ENCODE results near the gene SNAPC5. TPM values are rescaled to one million over a fixed set of nuclear protein-coding genes. Genes with fewer than 3 reads are reported as not detected.

SNAPC5 gene
- total and polyA plus RNA-seq, 2 of the 8 experiments (the other 6 are each of a cell fraction or from before 2014, with no cell fraction given): 18.7 to 23.1 TPM

DNA sequence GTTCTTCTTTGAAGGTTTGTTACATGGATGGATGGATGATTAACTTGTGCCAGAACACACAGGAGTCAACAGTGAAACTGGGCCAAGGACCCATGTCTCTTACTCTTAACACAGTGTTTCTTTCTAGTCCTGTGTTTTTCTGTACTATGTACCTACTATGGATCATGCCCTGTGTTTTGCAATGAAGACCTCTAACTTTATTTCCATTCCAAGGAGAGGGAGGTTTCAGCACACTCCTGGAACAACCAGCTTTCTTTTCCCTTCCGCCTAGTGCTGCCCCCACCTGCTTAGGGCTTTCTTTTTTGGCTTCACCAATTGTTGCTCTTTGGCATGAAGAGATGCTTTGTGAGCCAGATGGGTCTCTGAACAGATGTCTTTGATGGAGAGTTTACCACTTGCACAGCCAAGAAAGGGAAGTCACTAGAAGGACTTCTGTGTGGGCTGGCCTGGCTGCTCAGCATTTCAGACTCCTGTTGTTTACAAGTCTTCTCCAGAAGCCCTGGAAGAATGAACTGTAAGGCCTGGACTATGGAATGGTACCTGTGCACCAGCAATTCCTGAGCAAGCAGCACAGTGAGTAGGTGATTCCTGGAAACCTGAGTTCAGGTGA lies 44.5 kb downstream of the SNAPC5 start:
- H2AFZ ChIP-seq (ENCODE audit: low read length): no peak overlapping the region
- H3K9ac ChIP-seq (replicated peaks in 1 of 4; ENCODE audit: extremely low read depth in 1 of 4, low read depth in 3 of 4, low read length in 3 of 4): no peak overlapping the region; a peak in 1 of 7 replicates
- no peak overlapping the region for H2BK15ac ChIP-seq (ENCODE audit: low read length)
- DNase-seq (ENCODE audit: low read depth in 1 of 2, low spot score in 2 of 2) (no peak), FAIRE-seq (no peak)
- H4K8ac ChIP-seq (ENCODE audit: extremely low read depth, insufficient read depth, low read length): no peak overlapping the region
- no peaks in the 10 kb centered on the region; a peak in 1 of 7 replicates for H3K4me1 ChIP-seq (replicated peaks in 1 of 4; ENCODE audit: control insufficient read depth in 3 of 4, insufficient read depth in 4 of 4, low read length in 3 of 4)
- H3K4me2 ChIP-seq (ENCODE audit: insufficient read depth in 1 of 2, low read depth in 2 of 2, low read length in 2 of 2): no peak overlapping the region
- 88% methylated on average over 1 of the region's 1 CpG; no CpG with 5 or more reads in 1 of the 2 experiments for WGBS, 2 experiments (ENCODE audit: extremely low coverage in 1 of 2, insufficient coverage in 1 of 2, insufficient read length in 1 of 2, insufficient replicate concordance in 2 of 2, low coverage in 1 of 2, low lambda C conversion rate in 2 of 2, missing lambda C conversion rate in 1 of 2)
- POLR2A ChIA-PET (ENCODE audit: partially characterized antibody): interaction anchor here (0.6 kb wide), 1 partner anchor 47 kb away, joined by 4 read pairs; no protein-coding TSS in a partner anchor
- 0 out of 2 replicates have a peak, but pooled peaks cover 2% of the 10 kb centered on the region for H3K79me1 ChIP-seq (ENCODE audit: low read depth, low read length)
- H2BK5ac ChIP-seq (ENCODE audit: low read depth, low read length): no peak overlapping the region
- H4K20me1 ChIP-seq (replicated peaks in 1 of 2; ENCODE audit: control insufficient read depth in 1 of 2, insufficient read depth in 2 of 2, low read length in 2 of 2): peaks cover 0 to 2% of the 10 kb centered on the region in 2 experiments
- no peak overlapping the region for H3K4me3 ChIP-seq (ENCODE audit: extremely low read depth in 1 of 4, insufficient read depth in 2 of 4, low read depth in 3 of 4, low read length in 4 of 4)
- no peak overlapping the region for H2AK5ac ChIP-seq (ENCODE audit: low read depth, low read length)
- no peak overlapping the region for H4K91ac ChIP-seq (replicated peaks; ENCODE audit: insufficient read length, low read length)
- peaks cover 0 to 13% (median 6%) of the 10 kb centered on the region in 4 experiments; a peak in 5 of 8 replicates for H3K36me3 ChIP-seq (ENCODE audit: control insufficient read depth in 2 of 4, insufficient read depth in 4 of 4, low read length in 3 of 4)
- no peak overlapping the region for H3K18ac ChIP-seq (ENCODE audit: extremely low read depth, low read length)
- H3K23me2 ChIP-seq (ENCODE audit: low read depth, low read length): no peaks in the 10 kb centered on the region
- CTCF ChIA-PET (ENCODE audit: partially characterized antibody): interaction anchor here (1.1 kb wide), 1 partner anchor 74 kb away, joined by 3 read pairs; no protein-coding TSS in a partner anchor
- H2BK12ac ChIP-seq (ENCODE audit: low read depth, low read length): no peak overlapping the region
- H2BK20ac ChIP-seq (ENCODE audit: low read length): no peak overlapping the region
- no peak overlapping the region for H2BK120ac ChIP-seq (replicated peaks; ENCODE audit: low read depth, low read length)
- no peak overlapping the region for H3K23ac ChIP-seq (ENCODE audit: insufficient read length)
- H3K4ac ChIP-seq (replicated peaks; ENCODE audit: insufficient read length, low read depth, low read length): no peak overlapping the region
- H3K27ac ChIP-seq (ENCODE audit: low read depth, low read length): no peak overlapping the region
- no peaks in the 10 kb centered on the region for H3K9me3 ChIP-seq (ENCODE audit: insufficient read depth in 2 of 2, low read depth in 1 of 2, low read length in 1 of 2)
- no peak overlapping the region for H3K56ac ChIP-seq (replicated peaks; ENCODE audit: insufficient read length, low read depth, low read length)
- H3K79me2 ChIP-seq (ENCODE audit: control insufficient read depth in 1 of 2, insufficient read depth in 2 of 2, low read length in 2 of 2): no peaks in the 10 kb centered on the region
- no peaks in the 10 kb centered on the region for H3K27me3 ChIP-seq (replicated peaks in 1 of 4; ENCODE audit: control insufficient read depth in 3 of 4, extremely low read depth in 1 of 4, insufficient read depth in 3 of 4, low read length in 3 of 4)
- H3K14ac ChIP-seq (ENCODE audit: insufficient read length): no peak overlapping the region
- no peak overlapping the region for H4K5ac ChIP-seq (ENCODE audit: insufficient read length, low read depth, low read length)
- TF ChIP-seq YY1 (IDR thresholded peaks at IDR 0.05; ENCODE audit: low read depth, low read length) (no peak), CHD1 (IDR thresholded peaks at IDR 0.05; ENCODE audit: low read depth, low read length) (no peak), CEBPB (IDR thresholded peaks at IDR 0.05; ENCODE audit: low read depth, low read length) (no peak), CHD2 (IDR thresholded peaks at IDR 0.05; ENCODE audit: low read length) (no peak), TAF7 (optimal IDR thresholded peaks at IDR 0.05; ENCODE audit: borderline replicate concordance, low read depth, low read length) (no peak), EGR1 (IDR thresholded peaks at IDR 0.05; ENCODE audit: borderline replicate concordance, low read depth, low read length) (no peak)
